Neuronal stem cell (in vitro differentiated cells): ENCODE results near the gene KDF1.

Source experiments
- DNase-seq: peaks from one replicate; pipeline ENCODE4 v3.0.0-alpha.2; 2013; ENCODE audit warnings: low spot score
- H2AFZ ChIP-seq: one replicate; pipeline ENCODE4 v1.6.1; 2013; ENCODE audit warnings: mild to moderate bottlenecking, low read length, inconsistent platforms
- H2AK5ac ChIP-seq: 2 replicates; pipeline ENCODE4 v1.6.1; 2013; ENCODE audit warnings: low read depth, mild to moderate bottlenecking, inconsistent platforms, low read length, moderate library complexity, mixed read lengths
- H2BK120ac ChIP-seq: 2 replicates; pipeline ENCODE4 v1.6.1; 2013; ENCODE audit warnings: low read depth, mild to moderate bottlenecking, inconsistent platforms, low read length, moderate library complexity, mixed read lengths
- H2BK12ac ChIP-seq: one replicate; pipeline ENCODE4 v1.6.1; 2013; ENCODE audit warnings: low read length, inconsistent platforms
- H2BK15ac ChIP-seq: 2 replicates; pipeline ENCODE4 v1.6.1; 2013; ENCODE audit warnings: mild to moderate bottlenecking, low read length, inconsistent platforms, mixed read lengths
- H2BK5ac ChIP-seq: one replicate; pipeline ENCODE4 v1.6.1; 2013; ENCODE audit warnings: inconsistent platforms, mild to moderate bottlenecking, low read length, moderate library complexity
- H3K14ac ChIP-seq: one replicate; pipeline ENCODE4 v1.6.1; 2013; ENCODE audit warnings: low read length, inconsistent platforms
- H3K18ac ChIP-seq: 2 replicates; pipeline ENCODE4 v1.6.1; 2013; ENCODE audit warnings: low read length, inconsistent platforms
- H3K23ac ChIP-seq: 2 replicates; pipeline ENCODE4 v1.6.1; 2013; ENCODE audit warnings: low read depth, mild to moderate bottlenecking, mixed read lengths, low read length, inconsistent platforms; ENCODE audit not compliant: poor library complexity
- H3K27ac ChIP-seq: replicated peaks from 3 replicates; pipeline ENCODE4 v1.5.1; 2013; ENCODE audit warnings: low read length, inconsistent platforms
- H3K27me3 ChIP-seq, 3 experiments: 2 replicates each; pipeline ENCODE4 v1.6.1; 2013; ENCODE audit warnings: low read length in 3 of 3, mild to moderate bottlenecking in 2 of 3, inconsistent platforms in 1 of 3, low read depth in 1 of 3, mixed read lengths in 1 of 3, moderate library complexity in 1 of 3; ENCODE audit not compliant: control insufficient read depth in 3 of 3, insufficient read depth in 3 of 3
- H3K36me3 ChIP-seq, 2 donors: replicated peaks in 1 of 2; 2 replicates each; pipeline ENCODE4 v1.6.1; 2013; ENCODE audit warnings: low read length in 2 of 2; ENCODE audit not compliant: control insufficient read depth in 2 of 2, insufficient read depth in 2 of 2
- H3K4ac ChIP-seq: 2 replicates; pipeline ENCODE4 v1.6.1; 2013; ENCODE audit warnings: inconsistent platforms, mild to moderate bottlenecking, low read length, moderate library complexity
- H3K4me1 ChIP-seq, 2 donors: 1 replicate in 1 of 2; 2 replicates in 1 of 2; pipeline ENCODE4 v1.6.1; 2013; ENCODE audit warnings: low read length in 2 of 2, low read depth in 1 of 2; ENCODE audit not compliant: control insufficient read depth in 2 of 2, insufficient read depth in 1 of 2
- H3K4me2 ChIP-seq: one replicate; pipeline ENCODE4 v1.6.1; 2013; ENCODE audit warnings: mild to moderate bottlenecking, low read length, inconsistent platforms; ENCODE audit not compliant: insufficient read depth, poor library complexity, severe bottlenecking
- H3K4me3 ChIP-seq, 2 donors: 2 replicates each; pipeline ENCODE4 v1.5.1; 2013; ENCODE audit warnings: low read length in 2 of 2, mild to moderate bottlenecking in 2 of 2, inconsistent platforms in 1 of 2, moderate library complexity in 1 of 2
- H3K79me1 ChIP-seq: one replicate; pipeline ENCODE4 v1.6.1; 2013; ENCODE audit warnings: low read depth, mild to moderate bottlenecking, inconsistent platforms, low read length, moderate library complexity
- H3K9ac ChIP-seq: one replicate; pipeline ENCODE4 v1.6.1; 2013; ENCODE audit warnings: mild to moderate bottlenecking, low read depth, low read length, inconsistent platforms; ENCODE audit not compliant: poor library complexity
- H3K9me3 ChIP-seq, 2 donors: replicated peaks in 1 of 2; 2 replicates each; pipeline versions ENCODE3 to v1.6.1; 2013; ENCODE audit warnings: low read length in 2 of 2, mild to moderate bottlenecking in 2 of 2, inconsistent platforms in 1 of 2, low read depth in 1 of 2, mixed read lengths in 1 of 2, moderate library complexity in 1 of 2; ENCODE audit not compliant: control insufficient read depth in 2 of 2, insufficient read depth in 1 of 2
- H4K8ac ChIP-seq: one replicate; pipeline ENCODE4 v1.6.1; 2013; ENCODE audit warnings: low read depth, mild to moderate bottlenecking, inconsistent platforms, low read length, moderate library complexity
- H4K91ac ChIP-seq: one replicate; pipeline ENCODE4 v1.6.1; 2013; ENCODE audit warnings: low read length, low read depth, mild to moderate bottlenecking, inconsistent platforms; ENCODE audit not compliant: poor library complexity
- WGBS, 2 donors: extraction: QIAGEN DNeasy Blood & Tissue Kit; methylation state at CpG; one replicate each; pipeline ENCODE4 v1.1.7; 2013; ENCODE audit warnings: missing lambda C conversion rate in 2 of 2, mixed read lengths in 1 of 2; ENCODE audit not compliant: insufficient read length in 2 of 2, insufficient replicate concordance in 1 of 2; ENCODE audit errors: extremely low coverage in 2 of 2; 5-methylcytosine and 5-hydroxymethylcytosine counted together

KDF1 gene

DNA sequence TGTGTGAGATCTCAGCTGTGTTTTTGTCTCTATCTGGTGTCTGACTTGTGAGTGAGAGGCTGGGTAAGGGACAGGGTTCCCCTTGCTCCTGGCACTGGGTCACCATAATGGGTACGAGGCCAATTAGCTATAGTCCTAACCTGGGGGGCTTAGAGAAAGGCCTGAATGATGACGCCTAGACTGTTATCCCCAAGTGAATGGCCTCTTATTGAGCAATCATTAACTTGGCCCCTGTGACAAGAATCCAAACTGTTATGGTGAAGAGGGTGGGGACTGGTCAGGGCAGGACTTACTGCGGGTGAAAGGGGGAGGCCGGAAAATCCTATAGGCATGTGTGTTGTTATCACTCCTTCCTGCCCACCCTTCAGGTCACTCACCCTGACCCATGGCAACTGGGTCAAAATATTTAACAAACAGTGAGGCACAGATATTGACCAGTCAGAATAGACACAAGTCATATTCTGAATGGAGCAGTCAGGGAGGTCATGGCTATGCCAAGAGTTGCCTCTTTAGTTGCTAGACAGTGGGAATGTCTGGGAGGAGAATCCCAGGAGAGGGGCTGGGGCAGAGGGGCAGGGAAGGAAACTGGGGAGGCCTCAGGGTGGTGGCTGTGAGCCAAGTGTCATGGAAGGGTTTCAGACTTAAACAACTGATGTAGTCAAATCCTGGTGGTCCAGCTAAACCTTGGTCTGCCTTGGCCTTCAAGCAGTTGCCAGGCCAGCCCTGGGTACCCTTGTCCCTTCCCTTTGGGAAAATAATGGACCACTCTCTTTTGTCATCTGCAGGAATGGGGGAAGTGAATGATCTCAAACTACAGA, 49.7 kb downstream of the KDF1 start:
- H2BK12ac ChIP-seq: no peak overlapping the region
- H3K9me3 ChIP-seq: no peaks in the 10 kb centered on the region
- H3K23ac ChIP-seq: no peak overlapping the region
- no peak overlapping the region for H3K4me3 ChIP-seq
- no peak overlapping the region for H2BK5ac ChIP-seq
- H2AFZ ChIP-seq: no peak overlapping the region
- H3K4me1 ChIP-seq: peaks cover 0 to 4% of the 10 kb centered on the region in 2 donors
- H4K8ac ChIP-seq: no peak overlapping the region
- no peak overlapping the region for H2BK15ac ChIP-seq
- no CpG with 5 or more reads among the region's 4 CpGs for WGBS, 2 donors
- H3K36me3 ChIP-seq: no peaks in the 10 kb centered on the region
- H3K4ac ChIP-seq: no peak overlapping the region
- H2BK120ac ChIP-seq: no peak overlapping the region
- H3K27me3 ChIP-seq: peaks cover 0 to 34% (median 2%) of the 10 kb centered on the region in 3 experiments
- H2AK5ac ChIP-seq: no peak overlapping the region
- H3K18ac ChIP-seq: no peak overlapping the region
- no peak overlapping the region for H3K9ac ChIP-seq
- no peak overlapping the region for H3K14ac ChIP-seq
- H4K91ac ChIP-seq: no peak overlapping the region
- H3K4me2 ChIP-seq: no peak overlapping the region
- no peak overlapping the region for H3K27ac ChIP-seq
- no peaks in the 10 kb centered on the region for H3K79me1 ChIP-seq
- DNase-seq: no peak

DNA sequence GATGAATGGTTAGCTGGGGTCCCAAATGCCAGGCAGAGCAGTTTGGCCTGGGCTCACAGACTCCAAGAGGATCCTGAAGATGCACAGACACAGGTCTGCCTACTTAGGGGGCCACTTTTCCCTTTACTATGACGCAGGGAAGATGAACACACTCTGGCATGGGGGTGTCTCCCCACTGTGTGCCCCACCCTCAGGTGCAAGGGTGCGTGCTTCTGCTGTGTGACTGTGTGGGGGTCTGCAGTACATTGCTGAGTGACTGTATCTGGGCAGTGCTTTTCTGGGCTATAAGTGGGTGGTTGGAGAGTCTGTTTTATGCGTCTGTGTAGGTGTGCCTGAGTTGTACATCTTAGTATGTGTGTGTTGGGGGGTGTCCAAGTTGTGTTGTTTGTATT, 50.3 kb downstream of the KDF1 start:
- H4K91ac ChIP-seq: no peak overlapping the region
- H3K9ac ChIP-seq: no peak overlapping the region
- H4K8ac ChIP-seq: no peak overlapping the region
- no peak overlapping the region for H2BK12ac ChIP-seq
- no peak overlapping the region for H2AK5ac ChIP-seq
- peaks cover 0 to 4% of the 10 kb centered on the region in 2 donors for H3K4me1 ChIP-seq
- H3K36me3 ChIP-seq: no peaks in the 10 kb centered on the region
- no peak overlapping the region for H3K4ac ChIP-seq
- H3K14ac ChIP-seq: no peak overlapping the region
- WGBS, 2 donors: no CpG with 5 or more reads among the region's 3 CpGs
- no peak overlapping the region for H2BK15ac ChIP-seq
- H2BK5ac ChIP-seq: no peak overlapping the region
- no peak for DNase-seq
- no peak overlapping the region for H2AFZ ChIP-seq
- no peak overlapping the region for H3K18ac ChIP-seq
- H3K4me2 ChIP-seq: no peak overlapping the region
- H3K27ac ChIP-seq: no peak overlapping the region
- peaks cover 0 to 34% (median 2%) of the 10 kb centered on the region in 3 experiments for H3K27me3 ChIP-seq
- no peak overlapping the region for H3K23ac ChIP-seq
- H2BK120ac ChIP-seq: no peak overlapping the region
- no peak overlapping the region for H3K4me3 ChIP-seq
- no peaks in the 10 kb centered on the region for H3K9me3 ChIP-seq
- H3K79me1 ChIP-seq: no peaks in the 10 kb centered on the region

- Histone ChIP-seq H3K27me3 (peaks cover 0 to 26% (median 2%) of the 10 kb centered on the region in 3 experiments), H3K4me1 (peaks cover 0 to 4% of the 10 kb centered on the region in 2 donors), H3K9me3 (no peaks in the 10 kb centered on the region), H3K23ac (no peak overlapping the region), H2BK15ac (no peak overlapping the region), H2BK12ac (no peak overlapping the region), H3K14ac (no peak overlapping the region), H3K36me3 (no peaks in the 10 kb centered on the region), H3K9ac (no peak overlapping the region), H3K79me1 (no peaks in the 10 kb centered on the region), H2BK5ac (no peak overlapping the region), H2BK120ac (no peak overlapping the region), H2AK5ac (no peak overlapping the region), H3K4me2 (no peak overlapping the region), H3K4me3 (no peak overlapping the region), H3K4ac (peak overlapping the region; percentile 6), H2AFZ (no peak overlapping the region), H3K27ac (no peak overlapping the region), H4K91ac (no peak overlapping the region), H4K8ac (no peak overlapping the region), H3K18ac (no peak overlapping the region)
- no peak for DNase-seq
- WGBS, 2 donors: no CpG with 5 or more reads among the region's 6 CpGs
These were observed 53.0 kb downstream of the KDF1 start for GRCh38 chr1:26907071-26907917.
